HepG2 (cell line): ENCODE results near the gene ZNF554. TPM values are rescaled to one million over a fixed set of nuclear protein-coding genes. Genes with fewer than 3 reads are reported as not detected.
A peak's percentile ranks its signal among the peaks of the same experiment; 100 is the strongest.

Source experiments
- AGO1 ChIP-seq: fragments of 200-400 bp; formaldehyde crosslinking; IDR thresholded peaks from 2 replicates; pipeline ENCODE4 v1.6.1; 2017; ENCODE audit warnings: mild to moderate bottlenecking, low read depth, low read length, moderate library complexity; ENCODE audit not compliant: poor library complexity, severe bottlenecking
- DR1 ChIP-seq: sonication (generic); formaldehyde crosslinking; IDR thresholded peaks from 2 replicates; pipeline ENCODE4 v1.8.0; 2021; ENCODE audit warnings: mild to moderate bottlenecking, missing genetic modification reagents, inconsistent platforms
- FOXO1 ChIP-seq: sonication (generic); formaldehyde crosslinking; IDR thresholded peaks from 2 replicates; pipeline ENCODE4 v1.4.0; 2020; ENCODE audit warnings: missing genetic modification reagents
- HES4 ChIP-seq: sonication (generic); formaldehyde crosslinking; IDR thresholded peaks from 2 replicates; pipeline ENCODE4 v1.9.0; 2021; ENCODE audit warnings: mild to moderate bottlenecking, missing genetic modification reagents, borderline replicate concordance
- IRF2 ChIP-seq: IDR thresholded peaks from 2 replicates; pipeline ENCODE4 v1.6.1; 2018; ENCODE audit warnings: missing genetic modification reagents, missing compliant biosample characterization
- MYNN ChIP-seq: sonication (generic); formaldehyde crosslinking; IDR thresholded peaks from 2 replicates; pipeline ENCODE4 v1.4.0; 2020; ENCODE audit warnings: mild to moderate bottlenecking, low read depth, missing genetic modification reagents
- NR1H2 ChIP-seq: sonication (generic); formaldehyde crosslinking; IDR thresholded peaks from 2 replicates; pipeline ENCODE4 v1.8.1; 2022; ENCODE audit warnings: low read depth, missing genetic modification reagents, borderline replicate concordance
- SIX1 ChIP-seq: sonication (generic); formaldehyde crosslinking; IDR thresholded peaks from 2 replicates; pipeline ENCODE4 v1.4.0; 2020; ENCODE audit warnings: missing genetic modification reagents, borderline replicate concordance
- ZFAT ChIP-seq: sonication (generic); formaldehyde crosslinking; conservative IDR thresholded peaks from 2 replicates; pipeline ENCODE4 v1.8.1; 2023; ENCODE audit warnings: missing genetic modification reagents, inconsistent platforms
- ZNF207 ChIP-seq: fragments of 450-650 bp; IDR thresholded peaks from 2 replicates; pipeline ENCODE4 v1.6.1; 2016; ENCODE audit warnings: antibody characterized with exemption, borderline replicate concordance
- ZNF552 ChIP-seq: sonication (generic); formaldehyde crosslinking; IDR thresholded peaks from 2 replicates; pipeline ENCODE4 v1.9.0; 2022; ENCODE audit warnings: missing genetic modification reagents, mild to moderate bottlenecking, borderline replicate concordance
- ZNF674 ChIP-seq: sonication (generic); formaldehyde crosslinking; IDR thresholded peaks from 2 replicates; pipeline ENCODE4 v1.5.0; 2020; ENCODE audit warnings: low read depth, mild to moderate bottlenecking, missing genetic modification reagents
- polyA plus RNA-seq, 8 experiments: library from polyadenylated mRNA; depleted of rRNA in 3 of 8; stranded (reverse) in 7 of 8; unstranded in 1 of 8; fragments of >200 nt; fragmentation: Illumina TruSeq in 4 of 8; extraction: Trizol in 4 of 8; gene quantifications; 2 replicates each; pipeline versions ENCODE4 v1.2.1 to v1.2.3, GENCODE V29; 2011 to 2016; ENCODE audit warnings: low read depth in 4 of 8, missing spikeins in 1 of 8, mixed read lengths in 1 of 8; ENCODE audit not compliant: insufficient read depth in 1 of 8
- total RNA-seq, 5 experiments: library from RNA; depleted of rRNA; stranded (reverse); fragments of >200 nt; fragmentation: Illumina TruSeq; extraction: Trizol; gene quantifications; 2 replicates each; pipeline ENCODE4 v1.2.3, GENCODE V29; 2016; ENCODE audit warnings: low read depth in 1 of 5
- TF ChIP-seq, protein P1 (sequence below): sonication (generic); formaldehyde crosslinking; IDR thresholded peaks from 2 replicates; pipeline ENCODE4 v1.5.0; 2020; ENCODE audit warnings: mild to moderate bottlenecking, missing genetic modification reagents, borderline replicate concordance
- TF ChIP-seq, protein P2 (sequence below): sonication (generic); formaldehyde crosslinking; IDR thresholded peaks from 2 replicates; pipeline ENCODE4 v1.9.0; 2021; ENCODE audit warnings: missing genetic modification reagents, borderline replicate concordance
- TF ChIP-seq, protein P3 (sequence below): sonication (generic); formaldehyde crosslinking; IDR thresholded peaks from 2 replicates; pipeline ENCODE4 v1.8.1; 2022; ENCODE audit warnings: mild to moderate bottlenecking, missing genetic modification reagents
- TF ChIP-seq, protein P4 (sequence below): sonication (generic); formaldehyde crosslinking; IDR thresholded peaks from 2 replicates; pipeline ENCODE4 v1.4.0; 2020; ENCODE audit warnings: missing genetic modification reagents
- TF ChIP-seq, protein P5 (sequence below): sonication (generic); formaldehyde crosslinking; conservative IDR thresholded peaks from 2 replicates; pipeline ENCODE4 v1.4.0; 2020; ENCODE audit warnings: missing genetic modification reagents

The ZNF554 gene
- total and polyA plus RNA-seq, 2 of the 13 experiments (the other 11 are each of a cell fraction or from before 2014, with no cell fraction given), result 2.2 to 2.7 TPM

DNA sequence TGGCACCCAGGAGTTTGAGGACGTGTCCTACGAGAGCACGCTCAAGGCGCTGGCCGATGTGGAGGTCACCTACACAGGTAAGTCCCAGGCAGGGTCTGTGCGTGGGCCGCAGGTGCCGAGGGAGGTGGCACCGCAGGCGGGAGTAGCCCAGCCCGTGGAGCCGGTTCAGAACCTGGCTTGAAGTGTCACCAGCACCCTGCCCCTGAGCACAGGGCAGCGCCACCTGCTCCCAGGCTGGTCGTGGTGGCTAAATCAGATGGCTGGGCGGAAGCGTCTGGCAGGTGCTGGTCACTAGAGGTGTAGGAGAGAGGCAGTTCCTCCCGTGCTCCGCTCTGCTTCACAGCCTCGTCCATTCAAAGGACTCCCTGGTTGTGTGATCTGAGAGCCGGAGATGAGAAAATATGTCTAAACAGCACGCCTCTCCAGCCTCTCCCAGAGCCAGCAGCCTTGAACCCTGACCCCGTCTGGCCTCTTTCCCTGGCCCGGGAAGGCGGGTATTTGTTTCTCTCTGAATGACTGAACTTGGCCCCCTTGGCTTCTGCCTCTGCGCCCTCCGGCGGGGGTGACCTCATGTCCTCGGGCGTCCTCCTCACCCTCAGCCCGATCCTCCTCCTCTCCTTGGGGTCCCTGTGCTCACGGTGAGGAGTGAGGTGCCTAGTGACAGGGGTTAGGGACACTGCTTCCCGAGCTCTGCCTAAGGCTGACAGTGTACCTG, 29.0 kb upstream of the ZNF554 start (continued):
- TF ChIP-seq, protein P1, sequence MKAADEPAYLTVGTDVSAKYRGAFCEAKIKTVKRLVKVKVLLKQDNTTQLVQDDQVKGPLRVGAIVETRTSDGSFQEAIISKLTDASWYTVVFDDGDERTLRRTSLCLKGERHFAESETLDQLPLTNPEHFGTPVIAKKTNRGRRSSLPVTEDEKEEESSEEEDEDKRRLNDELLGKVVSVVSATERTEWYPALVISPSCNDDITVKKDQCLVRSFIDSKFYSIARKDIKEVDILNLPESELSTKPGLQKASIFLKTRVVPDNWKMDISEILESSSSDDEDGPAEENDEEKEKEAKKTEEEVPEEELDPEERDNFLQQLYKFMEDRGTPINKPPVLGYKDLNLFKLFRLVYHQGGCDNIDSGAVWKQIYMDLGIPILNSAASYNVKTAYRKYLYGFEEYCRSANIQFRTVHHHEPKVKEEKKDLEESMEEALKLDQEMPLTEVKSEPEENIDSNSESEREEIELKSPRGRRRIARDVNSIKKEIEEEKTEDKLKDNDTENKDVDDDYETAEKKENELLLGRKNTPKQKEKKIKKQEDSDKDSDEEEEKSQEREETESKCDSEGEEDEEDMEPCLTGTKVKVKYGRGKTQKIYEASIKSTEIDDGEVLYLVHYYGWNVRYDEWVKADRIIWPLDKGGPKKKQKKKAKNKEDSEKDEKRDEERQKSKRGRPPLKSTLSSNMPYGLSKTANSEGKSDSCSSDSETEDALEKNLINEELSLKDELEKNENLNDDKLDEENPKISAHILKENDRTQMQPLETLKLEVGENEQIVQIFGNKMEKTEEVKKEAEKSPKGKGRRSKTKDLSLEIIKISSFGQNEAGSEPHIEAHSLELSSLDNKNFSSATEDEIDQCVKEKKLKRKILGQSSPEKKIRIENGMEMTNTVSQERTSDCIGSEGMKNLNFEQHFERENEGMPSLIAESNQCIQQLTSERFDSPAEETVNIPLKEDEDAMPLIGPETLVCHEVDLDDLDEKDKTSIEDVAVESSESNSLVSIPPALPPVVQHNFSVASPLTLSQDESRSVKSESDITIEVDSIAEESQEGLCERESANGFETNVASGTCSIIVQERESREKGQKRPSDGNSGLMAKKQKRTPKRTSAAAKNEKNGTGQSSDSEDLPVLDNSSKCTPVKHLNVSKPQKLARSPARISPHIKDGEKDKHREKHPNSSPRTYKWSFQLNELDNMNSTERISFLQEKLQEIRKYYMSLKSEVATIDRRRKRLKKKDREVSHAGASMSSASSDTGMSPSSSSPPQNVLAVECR (CRISPR knock-in tag), result peak; percentile 87; the same call in 1 of the 2 replicates
- TF ChIP-seq, protein P2, sequence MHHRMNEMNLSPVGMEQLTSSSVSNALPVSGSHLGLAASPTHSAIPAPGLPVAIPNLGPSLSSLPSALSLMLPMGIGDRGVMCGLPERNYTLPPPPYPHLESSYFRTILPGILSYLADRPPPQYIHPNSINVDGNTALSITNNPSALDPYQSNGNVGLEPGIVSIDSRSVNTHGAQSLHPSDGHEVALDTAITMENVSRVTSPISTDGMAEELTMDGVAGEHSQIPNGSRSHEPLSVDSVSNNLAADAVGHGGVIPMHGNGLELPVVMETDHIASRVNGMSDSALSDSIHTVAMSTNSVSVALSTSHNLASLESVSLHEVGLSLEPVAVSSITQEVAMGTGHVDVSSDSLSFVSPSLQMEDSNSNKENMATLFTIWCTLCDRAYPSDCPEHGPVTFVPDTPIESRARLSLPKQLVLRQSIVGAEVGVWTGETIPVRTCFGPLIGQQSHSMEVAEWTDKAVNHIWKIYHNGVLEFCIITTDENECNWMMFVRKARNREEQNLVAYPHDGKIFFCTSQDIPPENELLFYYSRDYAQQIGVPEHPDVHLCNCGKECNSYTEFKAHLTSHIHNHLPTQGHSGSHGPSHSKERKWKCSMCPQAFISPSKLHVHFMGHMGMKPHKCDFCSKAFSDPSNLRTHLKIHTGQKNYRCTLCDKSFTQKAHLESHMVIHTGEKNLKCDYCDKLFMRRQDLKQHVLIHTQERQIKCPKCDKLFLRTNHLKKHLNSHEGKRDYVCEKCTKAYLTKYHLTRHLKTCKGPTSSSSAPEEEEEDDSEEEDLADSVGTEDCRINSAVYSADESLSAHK (CRISPR knock-in tag), result no peak
- TF ChIP-seq IRF2 (CRISPR knock-in tag) (no peak; the same call in 1 of the 2 replicates), FOXO1 (CRISPR knock-in tag) (peak; percentile 61; the same call in 1 of the 2 replicates), ZNF207 (no peak), DR1 (CRISPR knock-in tag) (0 out of 2 replicates have a peak, but pooled peaks have one; percentile 17), MYNN (CRISPR knock-in tag) (no peak), HES4 (CRISPR knock-in tag) (no peak), ZFAT (no peak), ZNF674 (CRISPR knock-in tag) (no peak), SIX1 (CRISPR knock-in tag) (no peak), AGO1 (no peak), NR1H2 (no peak), ZNF552 (CRISPR knock-in tag) (no peak)
- TF ChIP-seq, protein P3, sequence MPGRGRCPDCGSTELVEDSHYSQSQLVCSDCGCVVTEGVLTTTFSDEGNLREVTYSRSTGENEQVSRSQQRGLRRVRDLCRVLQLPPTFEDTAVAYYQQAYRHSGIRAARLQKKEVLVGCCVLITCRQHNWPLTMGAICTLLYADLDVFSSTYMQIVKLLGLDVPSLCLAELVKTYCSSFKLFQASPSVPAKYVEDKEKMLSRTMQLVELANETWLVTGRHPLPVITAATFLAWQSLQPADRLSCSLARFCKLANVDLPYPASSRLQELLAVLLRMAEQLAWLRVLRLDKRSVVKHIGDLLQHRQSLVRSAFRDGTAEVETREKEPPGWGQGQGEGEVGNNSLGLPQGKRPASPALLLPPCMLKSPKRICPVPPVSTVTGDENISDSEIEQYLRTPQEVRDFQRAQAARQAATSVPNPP (CRISPR knock-in tag), result no peak
- TF ChIP-seq, protein P4, sequence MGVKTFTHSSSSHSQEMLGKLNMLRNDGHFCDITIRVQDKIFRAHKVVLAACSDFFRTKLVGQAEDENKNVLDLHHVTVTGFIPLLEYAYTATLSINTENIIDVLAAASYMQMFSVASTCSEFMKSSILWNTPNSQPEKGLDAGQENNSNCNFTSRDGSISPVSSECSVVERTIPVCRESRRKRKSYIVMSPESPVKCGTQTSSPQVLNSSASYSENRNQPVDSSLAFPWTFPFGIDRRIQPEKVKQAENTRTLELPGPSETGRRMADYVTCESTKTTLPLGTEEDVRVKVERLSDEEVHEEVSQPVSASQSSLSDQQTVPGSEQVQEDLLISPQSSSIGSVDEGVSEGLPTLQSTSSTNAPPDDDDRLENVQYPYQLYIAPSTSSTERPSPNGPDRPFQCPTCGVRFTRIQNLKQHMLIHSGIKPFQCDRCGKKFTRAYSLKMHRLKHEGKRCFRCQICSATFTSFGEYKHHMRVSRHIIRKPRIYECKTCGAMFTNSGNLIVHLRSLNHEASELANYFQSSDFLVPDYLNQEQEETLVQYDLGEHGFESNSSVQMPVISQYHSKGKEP (CRISPR knock-in tag), result no peak
- TF ChIP-seq, protein P5, sequence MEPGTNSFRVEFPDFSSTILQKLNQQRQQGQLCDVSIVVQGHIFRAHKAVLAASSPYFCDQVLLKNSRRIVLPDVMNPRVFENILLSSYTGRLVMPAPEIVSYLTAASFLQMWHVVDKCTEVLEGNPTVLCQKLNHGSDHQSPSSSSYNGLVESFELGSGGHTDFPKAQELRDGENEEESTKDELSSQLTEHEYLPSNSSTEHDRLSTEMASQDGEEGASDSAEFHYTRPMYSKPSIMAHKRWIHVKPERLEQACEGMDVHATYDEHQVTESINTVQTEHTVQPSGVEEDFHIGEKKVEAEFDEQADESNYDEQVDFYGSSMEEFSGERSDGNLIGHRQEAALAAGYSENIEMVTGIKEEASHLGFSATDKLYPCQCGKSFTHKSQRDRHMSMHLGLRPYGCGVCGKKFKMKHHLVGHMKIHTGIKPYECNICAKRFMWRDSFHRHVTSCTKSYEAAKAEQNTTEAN (CRISPR knock-in tag), result no peak; the same call in 1 of the 2 replicates
